PC-9 (cell line): ENCODE results near the gene CCNF.
"Not testable (repeated sequence)": the region's sequence is repeated elsewhere in the genome, so short reads cannot be mapped to it uniquely, and the experiment has no call there.

Source experiments
- CTCF ChIP-seq: fragments of 200-600 bp; sonication (generic); conservative IDR thresholded peaks from 2 replicates; pipeline ENCODE4 v1.6.1; 2017; ENCODE audit warnings: mixed run types, antibody characterized with exemption, mild to moderate bottlenecking, moderate library complexity
- EZH2 ChIP-seq: fragments of 200-600 bp; sonication (generic); IDR thresholded peaks from 2 replicates; pipeline ENCODE4 v1.8.0; 2017; ENCODE audit warnings: antibody characterized with exemption, low read depth

GRCh38 chr16:2435236-2435635 lies 6.0 kb downstream of the CCNF start:
- not testable (repeated sequence) for TF ChIP-seq CTCF, EZH2
